HepG2 (cell line): ENCODE data around the gene ADGRG1. TPM values are rescaled to one million over a fixed set of nuclear protein-coding genes. Genes with fewer than 3 reads are reported as not detected.

ENCODE experiments used
- CREBL2 ChIP-seq: sonication (generic); formaldehyde crosslinking; IDR thresholded peaks from 2 replicates; pipeline ENCODE4 v1.8.1; 2023; ENCODE audit warnings: missing genetic modification reagents, mild to moderate bottlenecking, borderline replicate concordance
- DBP ChIP-seq: sonication (generic); formaldehyde crosslinking; IDR thresholded peaks from 2 replicates; pipeline ENCODE4 v1.4.0; 2020; ENCODE audit warnings: missing genetic modification reagents; ENCODE audit errors: not compliant biosample characterization
- FLYWCH1 ChIP-seq: sonication (generic); formaldehyde crosslinking; IDR thresholded peaks from 2 replicates; pipeline ENCODE4 v1.8.1; 2023; ENCODE audit warnings: mild to moderate bottlenecking, missing genetic modification reagents
- JUN ChIP-seq: sonication (generic); formaldehyde crosslinking; IDR thresholded peaks from 2 replicates; pipeline ENCODE4 v1.4.0; 2020; ENCODE audit warnings: mild to moderate bottlenecking, missing genetic modification reagents
- NPAS2 ChIP-seq: sonication (generic); formaldehyde crosslinking; IDR thresholded peaks from 2 replicates; pipeline ENCODE4 v1.8.0; 2022; ENCODE audit warnings: mild to moderate bottlenecking, missing genetic modification reagents, borderline replicate concordance
- PAF1 ChIP-seq: IDR thresholded peaks from 2 replicates; pipeline ENCODE4 v1.6.1; 2016; ENCODE audit warnings: missing genetic modification reagents, missing compliant biosample characterization
- PHF21A ChIP-seq: sonication (generic); formaldehyde crosslinking; IDR thresholded peaks from 2 replicates; pipeline ENCODE4 v1.5.0; 2020; ENCODE audit warnings: mild to moderate bottlenecking, missing genetic modification reagents
- RAD51 ChIP-seq: fragments of 450-650 bp; IDR thresholded peaks from 2 replicates; pipeline ENCODE4 v1.6.1; 2016; ENCODE audit warnings: borderline replicate concordance
- SMAD1 ChIP-seq: sonication (generic); formaldehyde crosslinking; IDR thresholded peaks from 2 replicates; pipeline ENCODE4 v1.4.0; 2020; ENCODE audit warnings: missing genetic modification reagents, low read depth, mild to moderate bottlenecking, borderline replicate concordance
- SOX5 ChIP-seq: IDR thresholded peaks from 2 replicates; pipeline ENCODE4 v1.6.1; 2016; ENCODE audit warnings: borderline replicate concordance
- ZNF317 ChIP-seq: sonication (generic); formaldehyde crosslinking; IDR thresholded peaks from 2 replicates; pipeline ENCODE4 v1.5.0; 2020; ENCODE audit warnings: mild to moderate bottlenecking, missing genetic modification reagents
- ZNF513 ChIP-seq: sonication (generic); formaldehyde crosslinking; conservative IDR thresholded peaks from 2 replicates; pipeline ENCODE4 v1.5.0; 2020; ENCODE audit warnings: missing genetic modification reagents
- ZNF749 ChIP-seq: sonication (generic); formaldehyde crosslinking; IDR thresholded peaks from 2 replicates; pipeline ENCODE4 v1.8.0; 2022; ENCODE audit warnings: mild to moderate bottlenecking, missing genetic modification reagents, moderate library complexity, borderline replicate concordance
- ZNF768 ChIP-seq: sonication (generic); formaldehyde crosslinking; IDR thresholded peaks from 2 replicates; pipeline ENCODE4 v1.4.0; 2020; ENCODE audit warnings: missing genetic modification reagents
- ZNF782 ChIP-seq: sonication (generic); formaldehyde crosslinking; IDR thresholded peaks from 2 replicates; pipeline ENCODE4 v1.4.0; 2020; ENCODE audit warnings: missing genetic modification reagents, mild to moderate bottlenecking, borderline replicate concordance
- ZNF891 ChIP-seq: sonication (generic); formaldehyde crosslinking; IDR thresholded peaks from 2 replicates; pipeline ENCODE4 v1.5.0; 2020; ENCODE audit warnings: mild to moderate bottlenecking, missing genetic modification reagents
- polyA plus RNA-seq, 8 experiments: library from polyadenylated mRNA; depleted of rRNA in 3 of 8; stranded (reverse) in 7 of 8; unstranded in 1 of 8; fragments of >200 nt; fragmentation: Illumina TruSeq in 4 of 8; extraction: Trizol in 4 of 8; gene quantifications; 2 replicates each; pipeline versions ENCODE4 v1.2.1 to v1.2.3, GENCODE V29; 2011 to 2016; ENCODE audit warnings: low read depth in 4 of 8, missing spikeins in 1 of 8, mixed read lengths in 1 of 8; ENCODE audit not compliant: insufficient read depth in 1 of 8
- total RNA-seq, 5 experiments: library from RNA; depleted of rRNA; stranded (reverse); fragments of >200 nt; fragmentation: Illumina TruSeq; extraction: Trizol; gene quantifications; 2 replicates each; pipeline ENCODE4 v1.2.3, GENCODE V29; 2016; ENCODE audit warnings: low read depth in 1 of 5
- TF ChIP-seq, protein P1 (sequence below): sonication (generic); formaldehyde crosslinking; IDR thresholded peaks from 2 replicates; pipeline ENCODE4; 2020; ENCODE audit warnings: missing genetic modification reagents, mild to moderate bottlenecking, borderline replicate concordance
- TF ChIP-seq, protein P2 (sequence below): sonication (generic); formaldehyde crosslinking; IDR thresholded peaks from 2 replicates; pipeline ENCODE4 v1.4.0; 2020; ENCODE audit warnings: missing genetic modification reagents, borderline replicate concordance

The ADGRG1 gene
- total and polyA plus RNA-seq, 2 of the 13 experiments (the other 11 are each of a cell fraction or from before 2014, with no cell fraction given): 2.7 to 5.9 TPM

- TF ChIP-seq, protein P1, sequence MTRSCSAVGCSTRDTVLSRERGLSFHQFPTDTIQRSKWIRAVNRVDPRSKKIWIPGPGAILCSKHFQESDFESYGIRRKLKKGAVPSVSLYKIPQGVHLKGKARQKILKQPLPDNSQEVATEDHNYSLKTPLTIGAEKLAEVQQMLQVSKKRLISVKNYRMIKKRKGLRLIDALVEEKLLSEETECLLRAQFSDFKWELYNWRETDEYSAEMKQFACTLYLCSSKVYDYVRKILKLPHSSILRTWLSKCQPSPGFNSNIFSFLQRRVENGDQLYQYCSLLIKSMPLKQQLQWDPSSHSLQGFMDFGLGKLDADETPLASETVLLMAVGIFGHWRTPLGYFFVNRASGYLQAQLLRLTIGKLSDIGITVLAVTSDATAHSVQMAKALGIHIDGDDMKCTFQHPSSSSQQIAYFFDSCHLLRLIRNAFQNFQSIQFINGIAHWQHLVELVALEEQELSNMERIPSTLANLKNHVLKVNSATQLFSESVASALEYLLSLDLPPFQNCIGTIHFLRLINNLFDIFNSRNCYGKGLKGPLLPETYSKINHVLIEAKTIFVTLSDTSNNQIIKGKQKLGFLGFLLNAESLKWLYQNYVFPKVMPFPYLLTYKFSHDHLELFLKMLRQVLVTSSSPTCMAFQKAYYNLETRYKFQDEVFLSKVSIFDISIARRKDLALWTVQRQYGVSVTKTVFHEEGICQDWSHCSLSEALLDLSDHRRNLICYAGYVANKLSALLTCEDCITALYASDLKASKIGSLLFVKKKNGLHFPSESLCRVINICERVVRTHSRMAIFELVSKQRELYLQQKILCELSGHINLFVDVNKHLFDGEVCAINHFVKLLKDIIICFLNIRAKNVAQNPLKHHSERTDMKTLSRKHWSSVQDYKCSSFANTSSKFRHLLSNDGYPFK (CRISPR knock-in tag): 0 out of 2 replicates have a peak, but pooled peaks have one; percentile 41
- TF ChIP-seq ZNF513 (CRISPR knock-in tag) (0 out of 2 replicates have a peak, but pooled peaks have one; percentile 75), FLYWCH1 (CRISPR knock-in tag) (no peak), SMAD1 (peak; percentile 88; the same call in 1 of the 2 replicates), PAF1 (no peak), JUN (CRISPR knock-in tag) (peak; percentile 55; the same call in 1 of the 2 replicates), NPAS2 (CRISPR knock-in tag) (no peak), ZNF317 (CRISPR knock-in tag) (no peak), RAD51 (no peak), ZNF749 (CRISPR knock-in tag) (no peak), ZNF891 (CRISPR knock-in tag) (peak; percentile 80; the same call in 1 of the 2 replicates), PHF21A (no peak), SOX5 (CRISPR knock-in tag) (peak; percentile 58; the same call in 1 of the 2 replicates), ZNF782 (peak; percentile 79; the same call in 1 of the 2 replicates), CREBL2 (CRISPR knock-in tag) (no peak), DBP (CRISPR knock-in tag) (no peak), ZNF768 (peak; percentile 53)
- TF ChIP-seq, protein P2, sequence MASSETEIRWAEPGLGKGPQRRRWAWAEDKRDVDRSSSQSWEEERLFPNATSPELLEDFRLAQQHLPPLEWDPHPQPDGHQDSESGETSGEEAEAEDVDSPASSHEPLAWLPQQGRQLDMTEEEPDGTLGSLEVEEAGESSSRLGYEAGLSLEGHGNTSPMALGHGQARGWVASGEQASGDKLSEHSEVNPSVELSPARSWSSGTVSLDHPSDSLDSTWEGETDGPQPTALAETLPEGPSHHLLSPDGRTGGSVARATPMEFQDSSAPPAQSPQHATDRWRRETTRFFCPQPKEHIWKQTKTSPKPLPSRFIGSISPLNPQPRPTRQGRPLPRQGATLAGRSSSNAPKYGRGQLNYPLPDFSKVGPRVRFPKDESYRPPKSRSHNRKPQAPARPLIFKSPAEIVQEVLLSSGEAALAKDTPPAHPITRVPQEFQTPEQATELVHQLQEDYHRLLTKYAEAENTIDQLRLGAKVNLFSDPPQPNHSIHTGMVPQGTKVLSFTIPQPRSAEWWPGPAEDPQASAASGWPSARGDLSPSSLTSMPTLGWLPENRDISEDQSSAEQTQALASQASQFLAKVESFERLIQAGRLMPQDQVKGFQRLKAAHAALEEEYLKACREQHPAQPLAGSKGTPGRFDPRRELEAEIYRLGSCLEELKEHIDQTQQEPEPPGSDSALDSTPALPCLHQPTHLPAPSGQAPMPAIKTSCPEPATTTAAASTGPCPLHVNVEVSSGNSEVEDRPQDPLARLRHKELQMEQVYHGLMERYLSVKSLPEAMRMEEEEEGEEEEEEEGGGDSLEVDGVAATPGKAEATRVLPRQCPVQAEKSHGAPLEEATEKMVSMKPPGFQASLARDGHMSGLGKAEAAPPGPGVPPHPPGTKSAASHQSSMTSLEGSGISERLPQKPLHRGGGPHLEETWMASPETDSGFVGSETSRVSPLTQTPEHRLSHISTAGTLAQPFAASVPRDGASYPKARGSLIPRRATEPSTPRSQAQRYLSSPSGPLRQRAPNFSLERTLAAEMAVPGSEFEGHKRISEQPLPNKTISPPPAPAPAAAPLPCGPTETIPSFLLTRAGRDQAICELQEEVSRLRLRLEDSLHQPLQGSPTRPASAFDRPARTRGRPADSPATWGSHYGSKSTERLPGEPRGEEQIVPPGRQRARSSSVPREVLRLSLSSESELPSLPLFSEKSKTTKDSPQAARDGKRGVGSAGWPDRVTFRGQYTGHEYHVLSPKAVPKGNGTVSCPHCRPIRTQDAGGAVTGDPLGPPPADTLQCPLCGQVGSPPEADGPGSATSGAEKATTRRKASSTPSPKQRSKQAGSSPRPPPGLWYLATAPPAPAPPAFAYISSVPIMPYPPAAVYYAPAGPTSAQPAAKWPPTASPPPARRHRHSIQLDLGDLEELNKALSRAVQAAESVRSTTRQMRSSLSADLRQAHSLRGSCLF (CRISPR knock-in tag): no peak
These were observed 20.4 kb downstream of the ADGRG1 start (continued) for GRCh38 chr16:57648581-57649442.
